Activated CD8-positive, alpha-beta memory T cell treated with anti-CD3 and anti-CD28 coated beads for 24 hours (primary cell): ENCODE measurements around the gene DDX53.

Experiments used
- DNase-seq: peaks from one replicate; pipeline ENCODE4 v3.0.0-alpha.2; 2020

DDX53 gene

DNA sequence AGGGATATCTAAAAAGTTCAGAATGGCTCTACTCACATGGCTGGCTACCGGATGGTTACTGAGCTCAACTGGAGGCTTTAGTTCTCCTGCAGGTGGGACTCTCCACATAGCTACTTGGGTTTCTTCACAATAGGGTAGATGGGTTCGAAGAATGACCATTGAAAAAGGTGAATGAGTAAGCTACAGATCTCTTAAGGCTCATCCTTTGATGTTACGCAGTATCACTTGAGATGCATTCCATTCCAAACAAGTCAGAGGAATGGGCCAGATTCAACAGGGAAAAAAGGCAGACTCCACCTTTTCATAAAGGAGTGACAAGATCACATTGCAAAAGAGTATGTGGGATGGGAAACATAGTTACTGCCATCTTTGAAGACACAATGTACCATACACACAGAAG is 52.6 kb downstream of the DDX53 start:
- no peak for DNase-seq
